ENCODE results near the gene OR6C74.

- TF ChIP-seq CTCF (IDR thresholded peaks at IDR 0.05 in 2 of 3, conservative IDR thresholded peaks at IDR 0.05 in 1 of 3; ENCODE audit: borderline replicate concordance in 1 of 3, insufficient read depth in 1 of 3, low read depth in 2 of 3, low read length in 2 of 3) (no peak), YY1 (IDR thresholded peaks at IDR 0.05; ENCODE audit: extremely low read depth, insufficient replicate concordance, low read depth, low read length) (no peak), POLR2A (IDR thresholded peaks at IDR 0.05; ENCODE audit: borderline replicate concordance, extremely low read depth, insufficient read depth, insufficient read length) (no peak), MAX (IDR thresholded peaks at IDR 0.05) (no peak), EGR1 (IDR thresholded peaks at IDR 0.05; ENCODE audit: low read depth) (no peak), REST (IDR thresholded peaks at IDR 0.05; ENCODE audit: low read depth) (no peak), SP1 (IDR thresholded peaks at IDR 0.05; ENCODE audit: low read depth) (no peak), POLR2AphosphoS5 (IDR thresholded peaks at IDR 0.05; ENCODE audit: low read depth, low read length) (no peak), EZH2 (IDR thresholded peaks at IDR 0.05) (no peak), CEBPB (IDR thresholded peaks at IDR 0.05; ENCODE audit: low read depth) (no peak), JUND (IDR thresholded peaks at IDR 0.05) (no peak), EZH2phosphoT487 (IDR thresholded peaks at IDR 0.05; ENCODE audit: borderline replicate concordance) (no peak)
These were observed 6.5 kb downstream of the OR6C74 start for GRCh38 chr12:55250944-55251343.
